NCI-H2107 treated with DMSO at 0.1 percent for 48 hours (cell line): Measurements from ENCODE around the gene NUDCD3.

Experiments
- DNase-seq: peaks from one replicate; lab custom pipeline; 2025; ENCODE audit not compliant: unreplicated experiment; lab: John Stamatoyannopoulos, UW

NUDCD3 gene

GRCh38 chr7:44490351-44491200 is at the start of gene NUDCD3:
Gene NUDCD3, minus strand, starts transcription at chr7:44490658. Its CDS starts 58 bp downstream, at chr7:44490600.
- peak; percentile 80 for DNase-seq

- DNase-seq = no peak
Measured at GRCh38 chr7:44539669-44540506, 49.4 kb upstream of the NUDCD3 start.

GRCh38 chr7:44538798-44539668 is 48.6 kb upstream of the NUDCD3 start:
- DNase-seq = no peak

GRCh38 chr7:44538093-44538797 is 47.8 kb upstream of the NUDCD3 start:
- DNase-seq = no peak

- no peak for DNase-seq
Measured at GRCh38 chr7:44537442-44537841, 47.0 kb upstream of the NUDCD3 start.

GRCh38 chr7:44536090-44536489 is 45.6 kb upstream of the NUDCD3 start:
- DNase-seq = no peak

GRCh38 chr7:44535348-44536064 is 45.0 kb upstream of the NUDCD3 start:
- DNase-seq = no peak

GRCh38 chr7:44534501-44534900 is 44.0 kb upstream of the NUDCD3 start:
- DNase-seq = no peak

GRCh38 chr7:44534087-44534486 is 43.6 kb upstream of the NUDCD3 start:
- DNase-seq = no peak

GRCh38 chr7:44533301-44534055 is 43.0 kb upstream of the NUDCD3 start:
- no peak for DNase-seq

GRCh38 chr7:44531421-44532380 is 41.2 kb upstream of the NUDCD3 start:
- DNase-seq = no peak

GRCh38 chr7:44530990-44531389 is 40.5 kb upstream of the NUDCD3 start:
- no peak for DNase-seq

GRCh38 chr7:44524811-44525388 is 34.4 kb upstream of the NUDCD3 start:
- no peak for DNase-seq

GRCh38 chr7:44522315-44522714 is 31.9 kb upstream of the NUDCD3 start:
- DNase-seq = no peak

GRCh38 chr7:44521347-44522095 is 31.1 kb upstream of the NUDCD3 start:
- no peak for DNase-seq

- no peak for DNase-seq
Measured at GRCh38 chr7:44520574-44520973, 30.1 kb upstream of the NUDCD3 start.

- no peak for DNase-seq
Measured at GRCh38 chr7:44519546-44519945, 29.1 kb upstream of the NUDCD3 start.
